ENCODE data around the gene ENKD1. TPM values are rescaled to one million over a fixed set of nuclear protein-coding genes. Genes with fewer than 3 reads are reported as not detected.

The ENKD1 gene
- polyA plus RNA-seq, 1 donor, result 12.1 TPM

- H3K27me3 ChIP-seq (ENCODE audit: control insufficient read depth, insufficient read depth, low read length), result peaks cover 5% of the 10 kb centered on the region
- 100% methylated on average over 3 of the region's 10 CpGs for WGBS (ENCODE audit: insufficient coverage, low lambda C conversion rate)
- H3K36me3 ChIP-seq (ENCODE audit: control insufficient read depth, insufficient read depth, low read length), result peaks cover 4% of the 10 kb centered on the region
- H3K4me1 ChIP-seq (ENCODE audit: control insufficient read depth, insufficient read depth, low read length), result no peaks in the 10 kb centered on the region
- no peak for DNase-seq
- no peak overlapping the region for H3K27ac ChIP-seq (ENCODE audit: low read length)
- no peaks in the 10 kb centered on the region for H3K9me3 ChIP-seq (ENCODE audit: control insufficient read depth, low read depth, low read length)
- no peak overlapping the region for H3K4me3 ChIP-seq (ENCODE audit: low read length)
These were observed 13.7 kb upstream of the ENKD1 start for GRCh38 chr16:67679935-67680897.

- no peak overlapping the region for H3K4me3 ChIP-seq (ENCODE audit: low read length)
- 79% methylated on average over 5 of the region's 12 CpGs for WGBS (ENCODE audit: insufficient coverage, low lambda C conversion rate)
- no peaks in the 10 kb centered on the region for H3K4me1 ChIP-seq (ENCODE audit: control insufficient read depth, insufficient read depth, low read length)
- no peaks in the 10 kb centered on the region for H3K9me3 ChIP-seq (ENCODE audit: control insufficient read depth, low read depth, low read length)
- H3K27me3 ChIP-seq (ENCODE audit: control insufficient read depth, insufficient read depth, low read length), result peaks cover 2% of the 10 kb centered on the region
- DNase-seq, result no peak
- peaks cover 3% of the 10 kb centered on the region for H3K36me3 ChIP-seq (ENCODE audit: control insufficient read depth, insufficient read depth, low read length)
- H3K27ac ChIP-seq (ENCODE audit: low read length), result no peak overlapping the region
These were observed 11.9 kb upstream of the ENKD1 start for GRCh38 chr16:67678354-67679023.

- no peaks in the 10 kb centered on the region for H3K4me1 ChIP-seq (ENCODE audit: control insufficient read depth, insufficient read depth, low read length)
- no peaks in the 10 kb centered on the region for H3K9me3 ChIP-seq (ENCODE audit: control insufficient read depth, low read depth, low read length)
- no peak for DNase-seq
- peaks cover 2% of the 10 kb centered on the region for H3K27me3 ChIP-seq (ENCODE audit: control insufficient read depth, insufficient read depth, low read length)
- H3K27ac ChIP-seq (ENCODE audit: low read length), result no peak overlapping the region
- H3K4me3 ChIP-seq (ENCODE audit: low read length), result no peak overlapping the region
- no peaks in the 10 kb centered on the region for H3K36me3 ChIP-seq (ENCODE audit: control insufficient read depth, insufficient read depth, low read length)
- no CpG with 5 or more reads among the region's 1 CpG for WGBS (ENCODE audit: insufficient coverage, low lambda C conversion rate)
These were observed 11.2 kb upstream of the ENKD1 start for GRCh38 chr16:67677712-67678111.

GRCh38 chr16:67676939-67677338, 10.4 kb upstream of the ENKD1 start:
- no peak overlapping the region for H3K27ac ChIP-seq (ENCODE audit: low read length)
- no peaks in the 10 kb centered on the region for H3K9me3 ChIP-seq (ENCODE audit: control insufficient read depth, low read depth, low read length)
- peaks cover 2% of the 10 kb centered on the region for H3K27me3 ChIP-seq (ENCODE audit: control insufficient read depth, insufficient read depth, low read length)
- no peak for DNase-seq
- H3K4me1 ChIP-seq (ENCODE audit: control insufficient read depth, insufficient read depth, low read length), result no peaks in the 10 kb centered on the region
- 100% methylated on average over 1 of the region's 8 CpGs for WGBS (ENCODE audit: insufficient coverage, low lambda C conversion rate)
- no peaks in the 10 kb centered on the region for H3K36me3 ChIP-seq (ENCODE audit: control insufficient read depth, insufficient read depth, low read length)
- no peak overlapping the region for H3K4me3 ChIP-seq (ENCODE audit: low read length)

- Histone ChIP-seq H3K4me3 (ENCODE audit: low read length) (no peak overlapping the region), H3K36me3 (ENCODE audit: control insufficient read depth, insufficient read depth, low read length) (no peaks in the 10 kb centered on the region), H3K9me3 (ENCODE audit: control insufficient read depth, low read depth, low read length) (no peaks in the 10 kb centered on the region), H3K27ac (ENCODE audit: low read length) (no peak overlapping the region), H3K4me1 (ENCODE audit: control insufficient read depth, insufficient read depth, low read length) (no peaks in the 10 kb centered on the region), H3K27me3 (ENCODE audit: control insufficient read depth, insufficient read depth, low read length) (peaks cover 2% of the 10 kb centered on the region)
- no peak for DNase-seq
- no CpG with 5 or more reads among the region's 4 CpGs for WGBS (ENCODE audit: insufficient coverage, low lambda C conversion rate)
These were observed 10.0 kb upstream of the ENKD1 start for GRCh38 chr16:67676516-67676915.

GRCh38 chr16:67675999-67676398, 9.4 kb upstream of the ENKD1 start:
- DNase-seq, result no peak
- H3K4me3 ChIP-seq (ENCODE audit: low read length), result no peak overlapping the region
- no peaks in the 10 kb centered on the region for H3K9me3 ChIP-seq (ENCODE audit: control insufficient read depth, low read depth, low read length)
- H3K36me3 ChIP-seq (ENCODE audit: control insufficient read depth, insufficient read depth, low read length), result no peaks in the 10 kb centered on the region
- WGBS (ENCODE audit: insufficient coverage, low lambda C conversion rate), result no CpG with 5 or more reads among the region's 7 CpGs
- no peaks in the 10 kb centered on the region for H3K4me1 ChIP-seq (ENCODE audit: control insufficient read depth, insufficient read depth, low read length)
- H3K27me3 ChIP-seq (ENCODE audit: control insufficient read depth, insufficient read depth, low read length), result peaks cover under 1% of the 10 kb centered on the region
- H3K27ac ChIP-seq (ENCODE audit: low read length), result no peak overlapping the region

GRCh38 chr16:67675579-67675935, 9.0 kb upstream of the ENKD1 start:
- no peaks in the 10 kb centered on the region for H3K9me3 ChIP-seq (ENCODE audit: control insufficient read depth, low read depth, low read length)
- DNase-seq, result no peak
- H3K4me3 ChIP-seq (ENCODE audit: low read length), result no peak overlapping the region
- no peaks in the 10 kb centered on the region for H3K36me3 ChIP-seq (ENCODE audit: control insufficient read depth, insufficient read depth, low read length)
- H3K27me3 ChIP-seq (ENCODE audit: control insufficient read depth, insufficient read depth, low read length), result no peaks in the 10 kb centered on the region
- no peaks in the 10 kb centered on the region for H3K4me1 ChIP-seq (ENCODE audit: control insufficient read depth, insufficient read depth, low read length)
- no CpG with 5 or more reads among the region's 17 CpGs for WGBS (ENCODE audit: insufficient coverage, low lambda C conversion rate)
- no peak overlapping the region for H3K27ac ChIP-seq (ENCODE audit: low read length)

GRCh38 chr16:67674851-67675578, 8.5 kb upstream of the ENKD1 start:
- H3K27ac ChIP-seq (ENCODE audit: low read length), result no peak overlapping the region
- H3K36me3 ChIP-seq (ENCODE audit: control insufficient read depth, insufficient read depth, low read length), result no peaks in the 10 kb centered on the region
- peaks cover under 1% of the 10 kb centered on the region for H3K27me3 ChIP-seq (ENCODE audit: control insufficient read depth, insufficient read depth, low read length)
- H3K9me3 ChIP-seq (ENCODE audit: control insufficient read depth, low read depth, low read length), result no peaks in the 10 kb centered on the region
- no peak overlapping the region for H3K4me3 ChIP-seq (ENCODE audit: low read length)
- no CpG with 5 or more reads among the region's 28 CpGs for WGBS (ENCODE audit: insufficient coverage, low lambda C conversion rate)
- H3K4me1 ChIP-seq (ENCODE audit: control insufficient read depth, insufficient read depth, low read length), result no peaks in the 10 kb centered on the region
- DNase-seq, result no peak

GRCh38 chr16:67673712-67674580, 7.4 kb upstream of the ENKD1 start:
- H3K4me3 ChIP-seq (ENCODE audit: low read length), result no peak overlapping the region
- no peak for DNase-seq
- no peaks in the 10 kb centered on the region for H3K36me3 ChIP-seq (ENCODE audit: control insufficient read depth, insufficient read depth, low read length)
- H3K4me1 ChIP-seq (ENCODE audit: control insufficient read depth, insufficient read depth, low read length), result no peaks in the 10 kb centered on the region
- peaks cover 6% of the 10 kb centered on the region for H3K27me3 ChIP-seq (ENCODE audit: control insufficient read depth, insufficient read depth, low read length)
- WGBS (ENCODE audit: insufficient coverage, low lambda C conversion rate), result 80% methylated on average over 1 of the region's 21 CpGs
- no peak overlapping the region for H3K27ac ChIP-seq (ENCODE audit: low read length)
- H3K9me3 ChIP-seq (ENCODE audit: control insufficient read depth, low read depth, low read length), result no peaks in the 10 kb centered on the region

Measured in large intestine (tissue), 3 donors.